ENCODE measurements around the gene DEFB108B.
A peak's percentile ranks its signal among the peaks of the same experiment; 100 is the strongest.
"Not testable (repeated sequence)": the region's sequence is repeated elsewhere in the genome, so short reads cannot be mapped to it uniquely, and the experiment has no call there.

Gene DEFB108B

GRCh38 chr11:71832811-71833210 is at the start of gene DEFB108B:
Gene DEFB108B (plus strand): TSS chr11:71833200. CDS start chr11:71833200, 0 bp downstream.
- DNase-seq: not testable (repeated sequence)

GRCh38 chr11:71786114-71786847 is 46.7 kb upstream of the DEFB108B start:
- peak; percentile 93 for DNase-seq

- DNase-seq: not testable (repeated sequence)
These were observed 46.2 kb upstream of the DEFB108B start for GRCh38 chr11:71786848-71787097.

DNA sequence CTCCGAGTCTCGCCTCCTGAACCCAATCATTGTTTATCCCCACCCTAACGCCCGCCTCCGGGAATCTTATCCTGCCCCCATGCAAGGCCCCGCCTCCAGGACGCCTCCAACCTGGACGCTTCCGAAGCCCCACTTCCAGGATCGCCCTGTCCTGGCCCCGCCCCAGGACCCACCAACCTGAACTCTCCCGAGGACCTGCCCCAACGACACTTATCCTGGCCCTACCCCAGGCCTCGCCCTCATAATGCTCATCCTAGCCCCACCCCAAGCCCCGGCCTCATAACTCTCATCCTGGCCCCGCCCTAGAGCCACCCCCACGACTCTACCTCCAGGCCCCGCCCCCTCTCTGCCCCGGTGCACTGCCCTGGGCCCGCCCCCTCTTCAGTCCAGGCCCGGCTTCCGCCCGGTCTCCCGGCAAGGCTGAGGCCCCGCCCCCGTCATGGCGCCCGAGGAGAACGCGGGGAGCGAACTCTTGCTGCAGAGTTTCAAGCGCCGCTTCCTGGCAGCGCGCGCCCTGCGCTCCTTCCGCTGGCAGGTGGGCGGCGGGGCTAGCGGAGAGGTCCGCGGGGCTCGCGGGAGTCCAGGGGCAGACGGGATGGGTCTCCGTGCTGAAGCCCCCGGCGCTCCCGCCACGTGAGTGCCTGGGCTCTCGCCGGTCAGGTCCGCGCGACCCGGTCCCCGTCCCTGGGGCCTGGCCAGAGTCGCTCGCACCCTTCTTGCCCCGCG is 45.7 kb upstream of the DEFB108B start:
- DNase-seq: peak; percentile 98

DNA sequence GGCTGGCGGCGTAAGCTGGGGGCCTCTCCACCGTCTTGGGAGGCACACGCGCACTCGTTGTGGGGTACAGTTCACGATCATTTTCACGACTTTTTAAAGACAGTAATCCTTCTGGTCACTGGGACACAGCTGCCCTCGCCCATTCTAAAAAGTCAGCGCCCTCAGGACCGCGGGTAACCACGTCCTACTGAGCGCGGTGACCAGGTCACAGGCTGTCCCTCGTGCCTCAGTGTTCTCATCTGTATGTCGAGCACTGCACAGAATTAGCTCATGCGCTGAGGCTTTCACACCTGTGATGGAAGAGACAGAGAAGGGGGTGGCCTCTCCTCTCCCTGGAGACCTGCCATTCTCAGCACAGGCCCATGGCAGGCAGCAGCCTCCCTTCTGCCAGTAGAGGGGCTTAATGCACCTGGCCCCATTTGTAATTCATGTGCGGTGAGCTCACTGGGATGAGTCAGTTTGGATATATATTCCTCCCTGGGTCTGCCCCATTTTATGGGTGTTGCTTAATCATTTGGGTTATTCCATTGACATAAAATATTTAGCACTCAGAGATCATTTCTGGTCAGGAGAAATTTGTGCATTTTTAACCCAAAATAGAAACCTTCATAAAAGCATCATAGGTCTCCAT is 45.1 kb upstream of the DEFB108B start:
- peak; percentile 6 for DNase-seq

- peak; percentile 58 for DNase-seq
These were observed 43.4 kb upstream of the DEFB108B start for GRCh38 chr11:71789444-71790196.

DNA sequence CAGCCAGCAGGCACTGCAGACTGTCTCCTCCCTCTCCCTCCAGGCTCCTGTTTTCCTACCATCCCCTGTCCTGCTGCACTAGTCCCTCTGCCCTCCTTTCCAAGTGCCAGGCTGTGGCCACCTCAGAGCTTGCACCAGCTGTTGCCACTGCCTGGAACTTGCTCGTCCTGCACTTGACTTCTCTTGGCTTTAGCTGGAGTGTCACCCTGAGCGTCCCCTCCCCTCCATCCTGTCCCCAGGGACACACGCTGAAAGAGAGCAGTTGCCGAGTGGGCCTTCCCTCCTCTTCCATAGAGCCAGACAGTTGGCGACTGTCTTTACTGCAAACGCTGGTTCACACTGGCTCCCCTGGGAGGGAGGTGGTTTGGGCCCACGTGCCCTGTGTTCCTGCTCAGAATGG is 41.9 kb upstream of the DEFB108B start:
- DNase-seq: peak; percentile 6

DNA sequence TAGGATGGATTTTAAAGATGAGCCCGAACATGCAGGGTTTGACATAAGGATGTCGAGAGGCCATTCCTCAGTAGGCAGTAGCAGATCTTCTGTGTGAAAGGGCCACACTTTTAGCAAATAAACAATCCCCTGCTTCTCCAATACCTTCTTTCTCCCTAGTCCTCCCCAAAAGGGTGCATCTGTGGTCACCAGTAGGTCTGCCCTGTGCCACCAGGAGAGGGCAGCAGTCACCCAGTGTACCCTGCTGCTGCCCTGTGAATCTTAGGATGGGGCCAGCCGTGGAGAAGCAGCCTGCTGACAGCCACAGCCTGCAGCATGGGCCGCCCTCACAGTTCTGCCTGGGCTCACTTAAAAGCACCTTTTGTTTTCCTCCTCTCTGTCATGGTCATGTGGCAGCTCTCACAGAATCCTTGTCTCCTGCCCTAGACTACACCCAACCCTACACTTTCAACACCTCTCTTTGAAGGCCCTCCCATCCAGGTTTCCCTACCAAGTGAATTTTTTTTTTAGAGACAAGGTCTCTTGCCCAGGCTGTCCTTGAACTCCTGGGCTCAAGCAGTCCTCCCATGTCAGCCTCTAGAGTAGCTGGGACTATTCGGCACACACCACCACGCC is 40.3 kb upstream of the DEFB108B start:
- DNase-seq: peak; percentile 46

GRCh38 chr11:71794386-71795040 is 38.5 kb upstream of the DEFB108B start:
- DNase-seq: not testable (repeated sequence)

- DNase-seq: not testable (repeated sequence)
These were observed 37.8 kb upstream of the DEFB108B start for GRCh38 chr11:71795236-71795635.

DNA sequence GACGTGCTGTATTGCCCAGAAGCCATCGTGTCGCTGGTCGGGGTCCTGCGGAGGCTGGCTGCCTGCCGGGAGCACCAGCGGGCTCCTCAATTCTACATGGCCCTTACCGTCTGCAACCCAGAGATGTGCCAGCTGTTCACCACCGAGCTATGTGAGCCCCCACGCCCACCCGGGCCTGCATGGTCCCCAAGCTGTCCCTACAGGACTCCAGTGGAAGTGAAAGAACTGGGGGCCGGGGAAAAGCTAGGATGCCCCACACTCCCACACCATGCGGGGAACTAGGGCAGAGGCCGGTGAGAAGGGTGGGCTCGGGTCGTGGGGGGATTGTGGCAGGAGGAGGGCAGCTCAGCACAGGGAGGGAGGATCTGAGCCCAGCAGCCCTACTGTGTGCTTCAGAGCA is 37.0 kb upstream of the DEFB108B start:
- DNase-seq: not testable (repeated sequence)

DNA sequence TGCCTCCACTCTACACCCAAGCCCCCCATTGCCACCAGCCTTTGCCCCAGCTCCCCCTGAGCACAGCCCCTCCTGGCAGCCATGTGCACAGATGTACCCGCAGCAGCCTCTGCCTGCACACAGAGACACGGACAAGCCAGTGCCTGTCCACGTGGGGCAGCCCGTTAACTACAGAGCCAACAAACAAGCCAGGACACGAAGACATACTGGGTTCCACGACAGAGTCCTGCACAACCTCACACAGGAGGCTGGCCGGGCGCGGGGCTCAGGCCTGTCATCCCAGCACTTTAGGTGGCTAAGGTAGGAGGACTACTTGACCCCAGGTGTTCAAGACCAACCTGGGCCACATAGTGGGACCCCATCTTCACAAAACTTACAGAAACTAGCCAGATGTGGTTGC is 36.2 kb upstream of the DEFB108B start:
- not testable (repeated sequence) for DNase-seq

GRCh38 chr11:71799556-71800128 is 33.4 kb upstream of the DEFB108B start:
- not testable (repeated sequence) for DNase-seq

- peak; percentile 34 for DNase-seq
These were observed 32.6 kb upstream of the DEFB108B start for GRCh38 chr11:71800335-71800953.

DNA sequence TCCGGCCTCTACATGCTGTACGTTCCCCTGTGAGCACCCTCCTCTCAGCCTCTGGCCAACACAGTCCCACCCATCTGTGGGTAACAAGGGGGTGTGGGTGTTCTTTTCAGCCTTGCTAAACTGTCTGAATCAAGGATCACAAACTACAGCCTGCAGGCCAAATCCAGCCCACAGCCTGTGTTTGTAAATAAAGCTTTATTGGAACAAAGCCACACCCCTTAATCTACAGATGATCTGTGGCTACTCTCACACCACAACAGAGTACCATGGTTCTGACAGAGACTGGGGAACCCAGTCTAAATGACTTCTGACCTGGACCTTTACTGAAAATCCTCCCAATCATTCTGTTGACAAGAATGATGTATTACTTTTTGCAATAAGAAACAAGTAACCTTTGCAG is 32.0 kb upstream of the DEFB108B start:
- DNase-seq: not testable (repeated sequence)

DNA sequence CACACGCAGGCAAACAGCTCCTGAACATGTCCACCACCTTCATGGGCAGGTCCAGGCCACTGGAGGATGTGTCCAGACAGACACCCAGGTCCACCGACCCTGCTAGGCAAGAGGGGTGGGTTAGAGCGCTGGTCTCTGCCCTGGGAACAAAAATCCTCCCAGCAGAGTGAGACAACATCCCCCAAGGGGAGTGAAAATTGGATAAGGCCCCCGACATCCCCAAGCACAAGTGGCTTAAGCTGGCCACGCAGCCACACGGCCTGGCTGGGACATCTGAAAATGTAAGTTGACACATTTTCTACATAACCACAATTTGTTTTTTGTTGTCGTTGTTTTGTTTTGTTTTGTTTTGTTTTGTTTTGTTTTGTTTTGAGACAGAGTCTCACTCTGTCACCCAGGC is 30.1 kb upstream of the DEFB108B start:
- not testable (repeated sequence) for DNase-seq

DNA sequence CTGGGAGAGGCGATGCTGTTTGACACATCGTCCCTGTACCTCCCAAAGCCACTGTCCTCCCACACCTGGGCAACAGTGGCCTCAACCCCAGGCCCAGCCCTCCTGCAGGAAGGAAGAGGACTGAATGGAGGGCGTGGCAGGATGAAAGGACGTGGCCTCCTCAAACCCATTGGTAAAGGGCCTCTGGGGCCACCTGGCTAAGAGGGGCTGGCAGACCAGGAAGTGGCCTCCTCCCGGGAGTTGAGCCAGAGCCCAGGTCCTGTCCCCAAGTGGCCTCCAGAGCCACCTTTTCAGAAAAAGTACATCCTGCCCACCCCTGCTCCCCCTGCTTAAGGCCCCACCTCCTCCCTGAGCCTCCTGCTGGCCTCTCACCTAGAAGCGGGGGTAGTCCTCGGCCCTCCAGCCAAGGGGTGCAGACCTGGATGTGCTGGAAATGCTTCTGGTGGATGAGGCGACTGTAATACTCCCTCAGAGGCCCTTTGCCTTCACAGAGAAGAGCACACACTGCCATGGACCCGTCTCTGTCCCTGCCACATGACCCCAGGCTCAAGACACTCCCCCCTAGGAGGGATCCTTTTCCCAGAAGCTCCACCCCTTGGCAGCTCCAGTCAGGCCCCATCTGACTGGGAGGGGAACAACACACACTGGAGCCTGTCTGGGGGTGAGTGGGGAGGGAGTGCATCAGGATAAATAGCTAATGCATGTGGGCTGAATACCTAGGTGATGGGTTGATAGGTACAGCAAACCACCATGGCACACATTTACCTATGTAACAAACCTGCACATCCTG is 28.6 kb upstream of the DEFB108B start:
- DNase-seq: not testable (repeated sequence)

- peak; percentile 31 for DNase-seq
These were observed 20.5 kb upstream of the DEFB108B start for GRCh38 chr11:71812529-71812928.

DNA sequence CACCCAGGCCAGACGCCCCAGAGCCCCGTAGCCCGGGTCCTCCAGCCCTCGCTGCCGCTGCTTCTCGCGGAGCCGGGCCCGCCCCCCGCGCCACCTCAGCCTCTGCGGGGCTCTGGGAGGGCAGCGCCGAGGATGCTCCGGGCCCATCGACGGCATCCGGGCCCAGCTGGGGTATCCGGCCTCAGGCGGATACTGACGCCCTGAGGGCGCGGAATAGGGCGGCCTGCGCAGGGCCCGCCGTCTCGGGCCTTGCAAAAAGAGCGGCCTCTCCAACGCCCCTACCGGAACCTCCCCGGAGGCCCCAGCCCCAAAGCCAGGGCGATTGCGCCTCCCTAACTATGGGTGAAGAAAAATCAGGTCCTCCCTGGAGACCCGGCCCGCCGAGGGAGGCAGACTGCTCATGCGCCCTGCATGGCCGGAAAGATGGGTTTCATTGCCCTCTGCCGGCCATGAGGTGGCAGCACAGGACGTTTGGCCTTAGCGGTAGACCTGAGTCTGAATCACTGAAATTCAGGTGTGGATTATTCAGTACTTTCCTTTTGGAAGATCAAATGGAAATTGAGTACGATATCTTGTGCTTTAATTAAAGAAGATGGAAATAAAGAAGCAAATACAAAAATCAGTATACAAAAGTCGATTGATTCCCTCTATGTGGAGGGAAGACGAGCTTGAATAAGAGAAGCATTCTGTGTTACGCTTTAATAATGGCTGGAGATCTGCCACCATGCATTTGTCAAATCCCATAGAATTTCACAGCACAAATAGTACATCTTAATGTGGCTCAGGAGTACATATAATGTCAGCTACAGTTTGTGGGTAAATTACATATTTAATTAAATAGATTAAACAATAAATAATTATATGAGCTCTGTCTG is 19.3 kb upstream of the DEFB108B start:
- peak; percentile 69 for DNase-seq
